Measurements from ENCODE around the gene AKAP13. TPM values are rescaled to one million over a fixed set of nuclear protein-coding genes. Genes with fewer than 3 reads are reported as not detected.

Gene AKAP13
- total RNA-seq, 1 experiment from 2014 or later = 47.3 TPM

GRCh38 chr15:85388566-85389305 is 8.3 kb downstream of the AKAP13 start:
- WGBS (ENCODE audit: extremely low coverage, insufficient read length, low lambda C conversion rate) = no CpG with 5 or more reads among the region's 5 CpGs
- no peak overlapping the region for H3K4ac ChIP-seq (ENCODE audit: low read depth, low read length)

More at GRCh38 chr15:85388566-85389305, 8.3 kb downstream of the AKAP13 start:
- Histone ChIP-seq H3K23ac (ENCODE audit: insufficient read length, low read depth, low read length) (no peak overlapping the region), H3K23me2 (ENCODE audit: insufficient read length, low read depth, low read length, poor library complexity, severe bottlenecking) (no peaks in the 10 kb centered on the region), H4K5ac (ENCODE audit: insufficient read length, low read depth, low read length) (no peak overlapping the region), H4K91ac (ENCODE audit: insufficient read length, low read depth, low read length) (no peak overlapping the region), H3K18ac (ENCODE audit: insufficient read length, low read depth, low read length) (no peak overlapping the region), H4K20me1 (ENCODE audit: control insufficient read depth, insufficient read depth, insufficient read length) (no peaks in the 10 kb centered on the region), H3K56ac (ENCODE audit: insufficient read length, low read depth, low read length) (no peak overlapping the region), H3K27me3 (ENCODE audit: insufficient read depth, low read length) (no peaks in the 10 kb centered on the region), H2BK12ac (ENCODE audit: insufficient read length, low read depth, low read length) (no peak overlapping the region), H3K27ac (ENCODE audit: insufficient read length, low read depth, low read length) (no peak overlapping the region), H2BK20ac (ENCODE audit: low read depth, low read length, poor library complexity, severe bottlenecking) (no peak overlapping the region), H3K4me2 (ENCODE audit: insufficient read depth, insufficient read length, low read length) (no peak overlapping the region), H4K8ac (replicated peaks; ENCODE audit: insufficient read length, low read depth, low read length) (no peak overlapping the region), H3K14ac (ENCODE audit: insufficient read depth, low read length) (no peak overlapping the region), H2BK15ac (ENCODE audit: low read depth, low read length) (no peak overlapping the region), H3K9ac (ENCODE audit: extremely low read depth, insufficient read length, low read length) (no peak overlapping the region), H3K4me1 (ENCODE audit: insufficient read depth, low read length) (peaks cover 7% of the 10 kb centered on the region; the same call in 1 of the 2 replicates), H2BK120ac (ENCODE audit: low read depth, low read length, poor library complexity, severe bottlenecking) (no peak overlapping the region), H2AK5ac (ENCODE audit: insufficient read length, low read length) (no peak overlapping the region), H2AFZ (ENCODE audit: low read length) (no peak overlapping the region), H3K79me2 (ENCODE audit: insufficient read depth, low read length) (peaks cover 11% of the 10 kb centered on the region; the same call in 1 of the 2 replicates), H3K9me3 (ENCODE audit: control insufficient read depth, low read depth, low read length) (no peaks in the 10 kb centered on the region), H2BK5ac (ENCODE audit: insufficient read length, low read length) (no peak overlapping the region), H3T11ph (ENCODE audit: low read length) (no peak overlapping the region), H3K79me1 (ENCODE audit: insufficient read depth, low read depth, low read length, poor library complexity, severe bottlenecking) (peaks cover 4% of the 10 kb centered on the region)
- Mint-ChIP-seq H3K9me3 (no peaks in the 10 kb centered on the region), H3K4me1 (peaks cover 12% of the 10 kb centered on the region in 2 experiments), H3K27ac (0 out of 7 replicates have a peak overlapping the region, but pooled peaks of 1 of the 3 experiments have one; percentile 17), H3K36me3 (ENCODE audit: insufficient read depth in 1 of 3, low read depth in 3 of 3) (peaks cover 2 to 4% (median 2%) of the 10 kb centered on the region in 3 experiments; a peak in 5 of 7 replicates), H3K4me3 (no peak overlapping the region), H3K27me3 (ENCODE audit: low read depth) (no peaks in the 10 kb centered on the region)
- TF ChIP-seq, protein P1, sequence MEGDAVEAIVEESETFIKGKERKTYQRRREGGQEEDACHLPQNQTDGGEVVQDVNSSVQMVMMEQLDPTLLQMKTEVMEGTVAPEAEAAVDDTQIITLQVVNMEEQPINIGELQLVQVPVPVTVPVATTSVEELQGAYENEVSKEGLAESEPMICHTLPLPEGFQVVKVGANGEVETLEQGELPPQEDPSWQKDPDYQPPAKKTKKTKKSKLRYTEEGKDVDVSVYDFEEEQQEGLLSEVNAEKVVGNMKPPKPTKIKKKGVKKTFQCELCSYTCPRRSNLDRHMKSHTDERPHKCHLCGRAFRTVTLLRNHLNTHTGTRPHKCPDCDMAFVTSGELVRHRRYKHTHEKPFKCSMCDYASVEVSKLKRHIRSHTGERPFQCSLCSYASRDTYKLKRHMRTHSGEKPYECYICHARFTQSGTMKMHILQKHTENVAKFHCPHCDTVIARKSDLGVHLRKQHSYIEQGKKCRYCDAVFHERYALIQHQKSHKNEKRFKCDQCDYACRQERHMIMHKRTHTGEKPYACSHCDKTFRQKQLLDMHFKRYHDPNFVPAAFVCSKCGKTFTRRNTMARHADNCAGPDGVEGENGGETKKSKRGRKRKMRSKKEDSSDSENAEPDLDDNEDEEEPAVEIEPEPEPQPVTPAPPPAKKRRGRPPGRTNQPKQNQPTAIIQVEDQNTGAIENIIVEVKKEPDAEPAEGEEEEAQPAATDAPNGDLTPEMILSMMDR (conservative IDR thresholded peaks at IDR 0.05) = no peak
- DNase-seq = no peak
